ENCODE measurements around the gene G3BP2.

G3BP2 gene

DNA sequence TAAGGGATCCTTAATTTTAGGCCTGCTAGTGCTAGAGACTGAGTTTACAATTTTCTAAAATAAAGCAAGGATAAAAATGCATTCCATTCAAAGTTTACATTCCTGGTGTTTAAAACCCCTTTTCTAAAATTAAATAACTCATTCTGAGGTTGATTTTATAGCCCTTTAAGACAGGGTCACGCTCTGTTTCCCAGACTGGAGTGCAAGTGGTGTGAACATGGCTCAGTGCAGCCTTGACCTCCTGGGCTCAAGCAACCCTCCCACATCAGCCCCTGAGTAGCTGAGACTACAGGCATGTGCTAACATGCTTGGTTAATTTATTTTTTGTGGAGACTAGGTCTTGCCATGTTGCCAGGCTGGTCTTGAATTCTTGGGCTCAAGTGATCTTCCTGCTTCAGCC, 36.0 kb downstream of the G3BP2 start:
- no peak for DNase-seq

- DNase-seq, result no peak
Observed at GRCh38 chr4:75634951-75635350, 38.3 kb downstream of the G3BP2 start.

DNA sequence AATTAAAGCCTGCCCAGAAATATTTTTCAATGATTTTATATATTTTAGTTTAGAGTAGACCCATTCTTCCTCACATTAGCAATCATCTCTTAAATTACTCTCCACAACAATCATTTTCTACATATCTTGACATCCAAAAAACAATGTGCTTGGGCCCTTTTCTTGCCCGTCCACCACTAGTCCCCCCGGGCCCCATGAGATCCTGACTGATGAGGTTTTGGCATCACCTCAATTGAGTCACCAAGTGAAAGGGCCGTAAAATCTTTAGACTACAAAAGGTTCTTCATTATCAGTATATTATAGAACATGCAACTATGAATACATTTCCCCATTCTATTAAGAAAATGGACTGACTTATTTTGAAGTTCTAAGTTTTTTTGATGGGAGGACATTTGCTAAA, 38.9 kb downstream of the G3BP2 start:
- DNase-seq, result no peak

GRCh38 chr4:75633846-75634245, 39.4 kb downstream of the G3BP2 start:
- DNase-seq, result no peak

DNA sequence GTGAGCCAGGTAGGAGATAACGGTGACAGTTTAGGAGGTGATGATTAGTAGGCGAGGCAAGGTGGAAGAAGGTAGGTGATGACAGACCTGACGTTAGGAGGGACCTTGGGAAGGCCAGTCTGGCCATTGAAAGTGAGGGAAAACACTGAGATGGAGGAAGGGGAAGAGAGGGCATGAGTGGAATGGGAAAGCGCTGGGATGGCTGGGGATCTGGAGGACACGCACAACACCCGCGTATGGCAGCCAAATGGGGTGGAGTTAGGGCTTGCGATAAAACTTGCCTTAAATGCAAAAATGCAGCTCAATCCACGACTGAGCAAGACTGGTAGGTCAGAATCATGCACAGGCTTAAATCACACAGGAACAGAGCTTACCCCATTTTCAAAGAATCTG, 42.3 kb downstream of the G3BP2 start:
- DNase-seq, result no peak

- DNase-seq, result peak; percentile 91
Observed at GRCh38 chr4:75630174-75630936, 42.9 kb downstream of the G3BP2 start, which contains the start of gene CDKL2. TSS of gene CDKL2 (minus strand) at chr4:75630528. CDS start at chr4:75625988, 4,540 bp downstream.

- no peak for DNase-seq
Observed at GRCh38 chr4:75629239-75629638, 44.0 kb downstream of the G3BP2 start.

DNA sequence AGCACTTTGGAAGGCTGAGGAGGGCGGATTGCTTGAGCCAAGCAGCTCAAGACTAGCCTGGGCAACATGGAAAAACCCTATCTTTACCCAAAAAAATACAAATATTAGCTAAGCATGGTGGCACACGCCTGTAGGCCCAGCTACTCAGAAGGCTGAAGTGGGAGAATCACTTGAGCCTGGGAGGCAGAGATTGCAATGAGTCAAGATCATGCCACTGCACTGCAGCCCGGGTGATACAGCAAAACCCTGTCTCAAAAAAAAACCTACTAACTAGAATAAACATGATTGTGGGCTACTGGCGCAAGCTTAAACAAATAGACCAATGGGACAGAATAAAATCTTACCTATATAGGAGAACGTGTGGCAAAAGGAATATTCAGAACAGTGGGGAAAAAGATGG, 50.2 kb downstream of the G3BP2 start:
- no peak for DNase-seq

DNA sequence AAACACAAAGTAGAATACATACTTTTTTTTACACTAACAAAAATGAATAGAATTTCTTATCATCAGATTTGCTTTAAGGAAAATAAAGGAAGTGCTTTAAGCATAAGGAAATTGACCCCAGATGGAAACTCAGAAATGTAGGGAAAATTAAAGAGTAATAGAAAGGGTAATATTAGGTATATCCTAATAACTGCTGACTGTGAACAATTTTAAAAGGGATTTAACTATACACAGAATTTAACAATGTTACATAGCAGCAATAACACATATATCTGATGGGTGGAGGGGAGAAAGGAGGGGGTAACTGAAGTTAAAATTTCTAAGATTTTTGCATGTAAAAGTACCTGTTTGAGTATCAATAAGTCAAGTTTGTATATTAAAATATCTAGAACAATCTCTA, 51.5 kb downstream of the G3BP2 start:
- no peak for DNase-seq

- no peak for DNase-seq
Observed at GRCh38 chr4:75612306-75612705, 60.9 kb downstream of the G3BP2 start.

- DNase-seq, result no peak
Observed at GRCh38 chr4:75605928-75606327, 67.3 kb downstream of the G3BP2 start.

DNA sequence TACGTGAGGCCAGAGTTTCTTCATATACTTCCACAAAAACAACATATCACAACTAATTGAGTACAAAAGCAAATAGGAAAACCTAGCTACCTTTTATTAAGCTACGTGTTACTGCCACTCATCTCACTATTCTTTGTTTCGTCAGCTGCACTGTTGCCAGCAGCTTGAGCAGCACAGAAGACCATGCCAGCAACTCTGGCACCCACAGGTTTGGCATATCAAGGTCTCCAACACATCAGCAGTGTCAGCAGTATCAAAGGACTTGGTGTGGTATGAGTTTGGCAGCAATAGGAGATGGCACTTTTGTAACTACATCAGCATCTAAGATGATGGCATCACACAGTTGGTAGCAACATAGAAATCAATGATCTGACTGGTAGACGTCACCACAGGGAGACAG, 73.6 kb downstream of the G3BP2 start:
- no peak for DNase-seq

GRCh38 chr4:75598390-75598789, 74.8 kb downstream of the G3BP2 start:
- DNase-seq, result no peak

- no peak for DNase-seq
Observed at GRCh38 chr4:75596061-75596460, 77.2 kb downstream of the G3BP2 start.

DNA sequence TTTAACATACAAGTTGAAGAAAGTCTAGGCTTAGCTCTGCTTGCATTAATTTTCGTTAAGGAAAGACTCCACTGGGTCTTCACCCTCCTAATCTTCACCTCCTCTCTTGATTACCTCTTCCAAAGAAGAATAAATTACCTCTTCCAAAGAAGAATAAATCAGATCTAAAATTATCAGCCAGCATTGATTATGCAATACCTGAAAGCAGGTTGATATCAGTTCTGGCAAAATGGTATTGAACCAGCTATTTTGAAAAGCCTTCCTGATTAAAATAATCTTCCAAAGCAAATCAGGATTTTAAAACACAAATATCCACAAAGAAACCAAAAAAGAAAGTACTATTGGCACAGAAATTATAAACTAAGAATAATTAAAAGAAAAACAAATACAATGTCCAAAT, 79.8 kb downstream of the G3BP2 start:
- no peak for DNase-seq
